Activated naive CD4-positive, alpha-beta T cell treated with anti-CD3 and anti-CD28 coated beads for 36 hours (primary cell): ENCODE results near the gene DEPDC5. TPM values are rescaled to one million over a fixed set of nuclear protein-coding genes. Genes with fewer than 3 reads are reported as not detected.

ENCODE experiments used
- CTCF ChIA-PET: fragments of 350-600 bp; sonication (Branson Sonifier 250); formaldehyde crosslinking; loops from one replicate; lab custom pipeline; 2021; ENCODE audit warnings: antibody characterized with exemption; lab: Charles Lee
- DNase-seq: peaks from one replicate; pipeline ENCODE4 v3.0.0-alpha.2; 2020
- H3K27ac Mint-ChIP-seq: one replicate; pipeline ENCODE4 v1.8.0; 2021; ENCODE audit warnings: mild to moderate bottlenecking, mixed read lengths
- H3K27me3 Mint-ChIP-seq: one replicate; pipeline ENCODE4 v1.8.0; 2021; ENCODE audit warnings: low read depth, mixed read lengths
- H3K36me3 Mint-ChIP-seq: one replicate; pipeline ENCODE4 v1.8.0; 2021; ENCODE audit warnings: low read depth, mixed read lengths
- H3K4me1 Mint-ChIP-seq: one replicate; pipeline ENCODE4 v1.8.0; 2021; ENCODE audit warnings: low read depth, mixed read lengths
- H3K4me3 Mint-ChIP-seq: one replicate; pipeline ENCODE4 v1.8.0; 2021; ENCODE audit warnings: mild to moderate bottlenecking, moderate library complexity, mixed read lengths
- H3K9me3 Mint-ChIP-seq: one replicate; pipeline ENCODE4 v1.8.0; 2021; ENCODE audit warnings: mixed read lengths
- intact Hi-C: fragments of 100-400 bp; cut with micrococcal nuclease; formaldehyde crosslinking; loops from one replicate; pipeline ENCODE4 v1.15.1; 2023
- total RNA-seq, 2 experiments: library from RNA; stranded (reverse); gene quantifications; one replicate each; pipeline ENCODE4 v1.2.3, GENCODE V29; 2021

Gene DEPDC5
- total RNA-seq, 2 experiments from 2014 or later = 23.6 TPM

DNA sequence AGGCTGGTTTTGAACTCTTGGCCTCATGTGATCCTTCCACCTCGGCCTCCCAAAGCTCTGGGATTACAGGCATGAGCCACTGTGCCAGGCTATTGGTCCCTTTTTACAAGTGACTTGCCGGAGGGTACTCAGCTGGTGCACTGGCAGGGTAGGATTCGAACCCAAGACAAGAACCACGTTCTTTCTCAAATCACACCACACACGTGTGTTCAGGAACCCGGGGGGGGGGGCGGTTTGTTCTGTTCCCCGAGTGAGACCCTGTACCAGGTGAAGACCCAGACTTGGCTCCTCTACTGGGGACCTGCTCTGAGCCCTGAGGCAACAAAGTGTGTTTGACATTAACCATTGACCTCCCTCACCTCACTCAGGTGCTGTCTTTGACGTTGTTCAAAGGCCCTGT is 186.7 kb downstream of the DEPDC5 start:
- Mint-ChIP-seq H3K9me3 (no peaks in the 10 kb centered on the region), H3K36me3 (no peaks in the 10 kb centered on the region), H3K27me3 (no peaks in the 10 kb centered on the region), H3K27ac (no peak overlapping the region), H3K4me3 (no peak overlapping the region), H3K4me1 (peaks cover 10% of the 10 kb centered on the region)
- DNase-seq = no peak
- CTCF ChIA-PET = interaction anchor here (1.2 kb wide), 1 partner anchor 10 kb away, joined by 4 read pairs; no protein-coding TSS in a partner anchor
- intact Hi-C loops = loop anchor here (5.0 to 10.0 kb wide), 3 partner anchors 173 to 593 kb away; partner anchors contain the start of gene PATZ1

DNA sequence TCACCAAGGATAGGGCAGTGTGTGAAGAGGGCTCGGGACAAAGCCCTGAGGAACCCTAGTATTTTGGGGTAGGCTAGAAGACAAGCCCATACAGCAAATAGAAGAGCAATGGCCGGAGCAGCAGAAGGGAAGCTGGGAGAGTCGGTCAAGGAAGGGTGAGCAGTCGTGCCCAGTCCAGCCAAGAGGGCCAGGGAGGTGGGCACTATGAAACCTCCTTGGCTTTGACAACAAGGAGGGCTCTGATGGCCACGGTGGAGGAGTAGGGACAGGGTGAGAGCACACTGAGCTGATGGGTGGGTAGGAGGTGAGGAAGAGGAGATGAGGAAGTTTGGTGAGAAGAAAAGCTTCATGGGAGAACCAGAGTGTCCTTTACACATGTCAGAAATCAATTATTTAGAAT is 188.3 kb downstream of the DEPDC5 start:
- H3K36me3 Mint-ChIP-seq = peaks cover under 1% of the 10 kb centered on the region
- H3K27ac Mint-ChIP-seq = peak overlapping the region; percentile 3
- no peak for DNase-seq
- H3K4me1 Mint-ChIP-seq = peaks cover 12% of the 10 kb centered on the region
- H3K4me3 Mint-ChIP-seq = peak overlapping the region; percentile 4
- CTCF ChIA-PET = interaction anchor here (1.5 kb wide), 1 partner anchor 28 kb away, joined by 6 read pairs; no protein-coding TSS in a partner anchor
- H3K9me3 Mint-ChIP-seq = no peaks in the 10 kb centered on the region
- intact Hi-C loops = loop anchor here (5.0 to 10.0 kb wide), 3 partner anchors 175 to 595 kb away; partner anchors contain the start of gene PATZ1
- H3K27me3 Mint-ChIP-seq = no peaks in the 10 kb centered on the region

DNA sequence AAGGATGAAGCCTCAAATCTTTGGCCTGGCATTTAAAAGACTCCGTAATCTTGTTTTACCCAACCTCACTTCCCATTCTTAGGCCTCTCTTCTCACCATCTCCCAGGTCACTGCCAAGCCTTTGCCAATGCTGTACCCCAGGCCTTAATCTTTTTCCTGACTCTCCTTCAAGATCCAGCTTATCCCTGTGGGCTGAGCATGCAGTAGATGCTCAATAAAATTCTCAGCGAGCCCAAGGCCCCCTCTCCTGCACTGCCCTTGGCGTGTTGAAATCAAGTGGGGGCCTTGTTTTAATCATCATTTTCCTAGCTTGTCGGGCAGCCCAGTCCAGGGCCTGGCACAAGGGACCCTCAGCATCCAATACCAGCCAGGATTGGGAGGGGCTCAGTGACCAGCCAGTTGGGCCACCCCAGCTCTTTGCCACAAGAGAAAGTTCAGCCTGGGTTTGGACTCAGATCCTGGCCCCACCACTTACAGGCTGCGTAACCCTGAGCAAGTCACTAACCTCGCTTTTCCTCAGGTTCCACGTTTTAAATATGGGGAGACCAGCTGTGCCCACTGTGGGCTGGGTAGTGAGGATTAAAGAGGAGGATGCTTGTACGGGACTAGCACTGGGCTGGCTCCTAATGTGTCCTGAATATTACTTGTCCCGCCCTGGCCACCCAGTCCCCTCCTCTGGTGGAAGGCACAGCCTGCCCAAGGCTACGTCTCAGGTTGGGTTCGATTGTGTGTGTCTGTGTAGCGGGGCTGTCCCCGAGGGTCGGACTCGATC is 189.6 kb downstream of the DEPDC5 start:
- peaks cover 10% of the 10 kb centered on the region for H3K36me3 Mint-ChIP-seq
- intact Hi-C loops = loop anchor here (5.0 to 10.0 kb wide), 3 partner anchors 176 to 596 kb away; partner anchors contain the start of gene PATZ1
- CTCF ChIA-PET = interaction anchor here (0.8 kb wide), 1 partner anchor 278 kb away, joined by 5 read pairs; no protein-coding TSS in a partner anchor

DNA sequence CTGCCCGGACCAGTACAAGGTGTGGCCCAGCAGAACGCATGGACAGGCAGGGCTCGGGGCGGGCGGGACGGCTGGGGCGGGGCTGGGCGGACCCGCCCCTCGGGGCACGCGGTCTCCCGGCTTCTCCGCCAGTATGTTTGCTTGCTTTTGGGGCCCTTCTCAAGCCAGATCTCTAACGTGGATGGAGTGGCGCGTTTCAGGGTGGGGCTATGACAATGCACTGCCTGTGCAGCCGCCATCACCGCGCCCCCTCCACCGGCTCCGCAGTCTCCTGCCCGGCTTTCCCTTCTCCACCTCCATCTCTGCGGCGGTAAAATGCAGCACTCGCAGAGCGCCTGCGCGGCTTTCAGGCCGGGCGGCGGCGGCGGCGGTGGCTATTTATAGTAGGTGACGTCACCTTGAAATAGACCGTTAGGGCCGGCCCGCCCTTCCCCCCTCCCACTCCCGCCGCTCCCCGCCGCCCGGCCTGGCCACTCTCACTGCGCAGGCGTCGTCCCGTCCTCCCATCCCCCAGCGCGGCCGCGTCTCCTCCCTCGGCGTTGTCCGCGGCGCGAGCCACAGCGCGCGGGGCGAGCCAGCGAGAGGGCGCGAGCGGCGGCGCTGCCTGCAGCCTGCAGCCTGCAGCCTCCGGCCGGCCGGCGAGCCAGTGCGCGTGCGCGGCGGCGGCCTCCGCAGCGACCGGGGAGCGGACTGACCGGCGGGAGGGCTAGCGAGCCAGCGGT is 190.3 kb downstream of the DEPDC5 start, which contains the start of gene YWHAH:
Gene YWHAH, plus strand, starts transcription at position 558 of the 722 bp plus-strand sequence. CDS start 199 bp downstream, outside the sequence.
- H3K4me3 Mint-ChIP-seq = no peak within 1 kb of the TSS
- H3K27me3 Mint-ChIP-seq = no peaks in the 10 kb centered on the region
- H3K9me3 Mint-ChIP-seq = no peaks in the 10 kb centered on the region
- peak; percentile 93 for DNase-seq
- peaks cover 18% of the 10 kb centered on the region for H3K4me1 Mint-ChIP-seq
- CTCF ChIA-PET = interaction anchor here (0.7 to 1.0 kb wide), 2 partner anchors 27 to 278 kb away, joined by 3 read pairs; no protein-coding TSS in a partner anchor
- H3K36me3 Mint-ChIP-seq = peaks cover 13% of the 10 kb centered on the region
- peak within 1 kb of the TSS; percentile 87 for H3K27ac Mint-ChIP-seq
- intact Hi-C loops = loop anchor here (1.0 to 10.0 kb wide), 6 partner anchors 115 to 597 kb away; partner anchors contain the start of genes PATZ1, PISD and PRR14L

More for the DNA sequence above, 189.6 kb downstream of the DEPDC5 start:
- DNase-seq = no peak
- no peaks in the 10 kb centered on the region for H3K27me3 Mint-ChIP-seq
- peak overlapping the region; percentile 32 for H3K4me3 Mint-ChIP-seq
- peak overlapping the region; percentile 57 for H3K27ac Mint-ChIP-seq
- H3K4me1 Mint-ChIP-seq = peaks cover 16% of the 10 kb centered on the region
- H3K9me3 Mint-ChIP-seq = no peaks in the 10 kb centered on the region

DNA sequence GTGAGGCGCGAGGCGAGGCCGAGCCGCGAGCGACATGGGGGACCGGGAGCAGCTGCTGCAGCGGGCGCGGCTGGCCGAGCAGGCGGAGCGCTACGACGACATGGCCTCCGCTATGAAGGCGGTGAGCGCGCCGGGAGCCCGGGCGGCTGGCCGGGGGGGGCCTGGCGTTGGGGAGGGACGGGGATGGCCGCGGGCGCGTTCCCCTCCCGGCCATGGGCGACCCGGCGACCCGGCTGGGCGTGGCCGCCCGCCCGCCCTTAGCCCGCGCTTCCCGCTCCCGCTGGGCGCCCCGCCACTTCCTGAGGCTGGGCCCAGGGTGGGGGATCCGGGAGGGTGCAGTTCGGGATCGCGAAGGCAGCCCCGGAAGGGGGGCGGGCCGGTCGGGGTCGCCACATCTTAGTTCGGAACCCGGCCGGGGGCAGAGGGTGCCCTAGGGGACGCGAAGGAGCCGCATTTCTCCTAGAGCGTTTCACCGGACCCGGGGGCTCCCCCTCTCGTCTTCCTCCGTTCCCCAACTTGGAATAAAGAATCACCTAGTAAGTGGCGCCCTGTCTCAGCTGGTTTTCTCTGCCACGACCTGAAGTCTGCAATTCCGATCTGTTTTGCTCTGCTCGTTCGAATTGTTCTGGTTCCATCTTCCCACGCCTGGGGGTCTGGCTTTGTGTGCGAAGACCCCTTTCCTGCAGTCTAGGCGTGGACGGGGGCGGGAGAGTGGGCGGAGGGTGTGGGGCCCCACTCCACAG is 191.1 kb downstream of the DEPDC5 start:
- intact Hi-C loops = loop anchor here (1.0 to 10.0 kb wide), 8 partner anchors 25 to 598 kb away; partner anchors contain the start of genes EIF4ENIF1, PATZ1, PISD and PRR14L
- no peaks in the 10 kb centered on the region for H3K9me3 Mint-ChIP-seq
- DNase-seq = peak; percentile 50

DNA sequence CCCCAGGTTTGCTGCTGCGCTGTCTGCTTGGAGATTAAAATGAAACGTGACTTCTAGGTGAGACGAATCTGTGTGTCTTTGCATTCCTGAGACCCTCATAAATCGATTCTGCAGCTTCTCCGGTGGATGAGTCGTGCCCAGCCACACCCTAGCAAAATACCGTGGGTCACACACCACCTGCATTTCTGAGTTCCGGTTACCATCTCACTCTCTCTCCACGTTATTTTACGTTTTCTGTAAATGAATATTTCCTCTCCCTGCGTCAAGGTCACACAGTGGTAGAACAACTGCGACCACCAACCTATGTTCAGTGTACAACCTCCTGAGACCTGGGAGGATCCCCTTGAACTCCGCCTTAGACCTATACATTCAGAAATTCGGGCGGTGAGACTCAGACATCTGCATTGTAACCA is 191.6 kb downstream of the DEPDC5 start:
- no peak overlapping the region for H3K4me3 Mint-ChIP-seq
- intact Hi-C loops = loop anchor here (1.0 to 10.0 kb wide), 4 partner anchors 25 to 456 kb away; partner anchors contain the start of gene EIF4ENIF1
- no peaks in the 10 kb centered on the region for H3K9me3 Mint-ChIP-seq
- H3K27ac Mint-ChIP-seq = no peak overlapping the region
- H3K27me3 Mint-ChIP-seq = no peaks in the 10 kb centered on the region
- H3K4me1 Mint-ChIP-seq = peaks cover 19% of the 10 kb centered on the region
- DNase-seq = peak; percentile 25
- CTCF ChIA-PET = interaction anchor here (1.0 to 2.6 kb wide), 2 partner anchors 25 to 280 kb away, joined by 3 to 8 read pairs; no protein-coding TSS in a partner anchor
- H3K36me3 Mint-ChIP-seq = peaks cover 23% of the 10 kb centered on the region

More for the DNA sequence above, 191.1 kb downstream of the DEPDC5 start:
- CTCF ChIA-PET = interaction anchor here (0.7 to 1.0 kb wide), 2 partner anchors 26 to 279 kb away, joined by 3 read pairs; no protein-coding TSS in a partner anchor
- Mint-ChIP-seq H3K4me1 (peaks cover 18% of the 10 kb centered on the region), H3K27ac (no peak overlapping the region), H3K27me3 (no peaks in the 10 kb centered on the region), H3K36me3 (peaks cover 19% of the 10 kb centered on the region), H3K4me3 (no peak overlapping the region)

DNA sequence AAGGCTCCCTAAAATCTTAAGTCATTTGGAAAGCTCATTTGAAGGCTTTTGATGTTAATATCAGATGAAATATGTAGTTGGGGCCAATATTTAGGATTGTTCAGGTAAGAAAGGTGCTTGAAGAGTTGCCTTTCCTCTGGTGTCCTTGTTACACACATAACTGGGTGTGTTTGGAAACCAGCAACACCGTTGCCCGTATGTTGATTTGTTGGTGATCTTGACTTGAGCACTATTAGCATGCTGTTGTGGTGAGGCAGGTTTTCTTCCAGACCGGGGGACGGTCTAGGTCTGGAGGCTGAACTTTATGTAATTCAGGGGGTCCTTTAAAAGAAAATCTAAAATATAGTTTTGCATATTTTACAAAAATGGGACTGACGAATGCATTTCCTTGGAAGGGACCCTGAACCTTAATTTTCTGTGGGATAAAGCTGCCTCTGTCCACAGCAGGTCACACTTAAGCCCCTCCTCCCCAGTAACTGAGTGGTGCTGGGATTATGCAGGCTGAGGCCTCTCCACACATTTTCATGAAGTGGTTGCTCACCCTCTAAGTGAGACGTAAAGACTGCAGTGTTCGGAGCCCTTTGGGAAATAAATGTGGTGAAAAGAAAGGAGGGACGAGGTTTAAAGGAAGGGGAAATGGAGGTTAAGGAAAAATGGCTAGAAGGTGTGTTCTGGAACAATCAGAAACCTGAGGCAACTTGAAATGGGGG is 192.3 kb downstream of the DEPDC5 start:
- Mint-ChIP-seq H3K27me3 (no peaks in the 10 kb centered on the region), H3K9me3 (no peaks in the 10 kb centered on the region), H3K4me3 (no peak overlapping the region), H3K27ac (no peak overlapping the region), H3K4me1 (peaks cover 26% of the 10 kb centered on the region), H3K36me3 (peaks cover 25% of the 10 kb centered on the region)
- DNase-seq = no peak
- intact Hi-C loops = loop anchor here (1.0 to 10.0 kb wide), 4 partner anchors 24 to 457 kb away; partner anchors contain the start of gene EIF4ENIF1
- CTCF ChIA-PET = interaction anchor here (2.6 kb wide), 1 partner anchor 281 kb away, joined by 8 read pairs; no protein-coding TSS in a partner anchor

DNA sequence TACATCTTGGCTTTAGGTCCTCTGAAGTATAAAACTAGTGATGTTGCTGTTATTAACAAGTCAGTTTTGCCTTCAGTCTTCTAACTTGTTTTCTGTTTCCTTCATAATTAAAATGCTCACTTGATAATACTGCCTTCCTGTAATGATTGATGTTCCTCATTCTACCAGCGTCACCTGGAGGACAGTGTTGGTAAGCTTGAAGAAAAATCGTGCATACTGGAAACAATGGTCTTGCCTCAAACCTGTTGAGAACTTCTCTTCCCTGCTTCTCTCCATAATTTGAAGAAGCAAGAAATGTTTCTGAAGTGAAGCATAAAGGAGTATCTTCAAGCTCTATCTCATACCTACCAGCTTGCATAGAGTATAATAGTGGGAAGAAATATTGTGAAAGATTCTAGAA is 193.5 kb downstream of the DEPDC5 start:
- DNase-seq = peak; percentile 59
- H3K9me3 Mint-ChIP-seq = no peaks in the 10 kb centered on the region
- no peaks in the 10 kb centered on the region for H3K27me3 Mint-ChIP-seq
- intact Hi-C loops = loop anchor here (1.0 to 10.0 kb wide), 2 partner anchors 282 to 382 kb away; no protein-coding TSS in a partner anchor
- peaks cover 29% of the 10 kb centered on the region for H3K36me3 Mint-ChIP-seq
- no peak overlapping the region for H3K27ac Mint-ChIP-seq
- H3K4me1 Mint-ChIP-seq = peaks cover 38% of the 10 kb centered on the region
- H3K4me3 Mint-ChIP-seq = no peak overlapping the region
- CTCF ChIA-PET = interaction anchor here (0.8 to 2.6 kb wide), 6 partner anchors 9 to 282 kb away, joined by 3 to 8 read pairs (median 4); no protein-coding TSS in a partner anchor

DNA sequence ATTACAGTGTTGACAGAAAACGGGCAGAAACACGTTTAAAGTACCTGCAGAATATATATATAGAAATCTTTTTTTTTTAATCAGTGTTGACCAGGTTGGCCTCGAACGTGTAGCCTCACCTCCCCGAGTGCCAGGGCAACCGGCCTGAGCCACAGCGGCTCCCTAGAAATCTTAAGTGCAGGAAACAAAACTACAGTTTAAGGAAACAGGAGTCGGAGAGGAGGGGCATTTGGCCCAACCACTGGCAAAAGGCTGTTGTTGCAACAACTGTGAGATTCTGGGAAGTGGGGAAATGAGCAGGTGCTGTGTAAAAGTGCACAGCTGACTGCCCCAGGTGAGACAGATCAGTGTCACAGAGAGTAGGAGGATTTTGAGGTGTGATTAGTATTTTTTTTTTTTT is 194.2 kb downstream of the DEPDC5 start:
- Mint-ChIP-seq H3K4me3 (no peak overlapping the region), H3K27me3 (no peaks in the 10 kb centered on the region), H3K4me1 (peaks cover 43% of the 10 kb centered on the region), H3K36me3 (peaks cover 29% of the 10 kb centered on the region), H3K9me3 (no peaks in the 10 kb centered on the region), H3K27ac (no peak overlapping the region)
- DNase-seq = no peak
- intact Hi-C loops = loop anchor here (10.0 kb wide), 1 partner anchor 383 kb away; no protein-coding TSS in a partner anchor
- CTCF ChIA-PET = interaction anchor here (0.7 to 2.6 kb wide), 7 partner anchors 8 to 283 kb away, joined by 3 to 8 read pairs (median 4); no protein-coding TSS in a partner anchor

DNA sequence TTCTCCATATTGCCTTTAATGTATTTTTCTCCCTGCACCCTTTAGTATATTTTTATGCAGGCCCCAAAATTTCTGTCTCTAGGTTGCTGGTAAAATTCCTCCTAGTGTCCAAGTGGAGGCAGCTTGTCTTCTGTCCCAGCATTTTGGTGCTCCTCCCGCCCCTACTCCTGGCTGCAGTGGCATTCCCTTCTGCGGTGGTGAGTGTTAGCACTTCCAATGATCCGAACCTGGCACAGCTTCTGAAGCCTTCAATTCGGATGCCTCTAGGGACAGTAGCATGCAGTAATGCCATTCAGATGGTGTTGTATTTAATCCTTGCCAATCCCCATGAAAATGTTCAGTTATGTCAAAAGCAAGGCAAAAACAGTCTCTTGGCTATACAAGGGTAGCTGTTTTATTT is 196.4 kb downstream of the DEPDC5 start:
- intact Hi-C loops = no loop called here
- no peaks in the 10 kb centered on the region for H3K9me3 Mint-ChIP-seq
- H3K27me3 Mint-ChIP-seq = no peaks in the 10 kb centered on the region
- no peak for DNase-seq
- H3K4me3 Mint-ChIP-seq = no peak overlapping the region
- H3K4me1 Mint-ChIP-seq = peaks cover 56% of the 10 kb centered on the region
- H3K36me3 Mint-ChIP-seq = peaks cover 29% of the 10 kb centered on the region
- CTCF ChIA-PET = interaction anchor here (0.6 to 2.6 kb wide), 8 partner anchors 9 to 285 kb away, joined by 3 to 13 read pairs (median 4); no protein-coding TSS in a partner anchor
- H3K27ac Mint-ChIP-seq = no peak overlapping the region
